Measurements from ENCODE around the gene CYGB. TPM values are rescaled to one million over a fixed set of nuclear protein-coding genes. Genes with fewer than 3 reads are reported as not detected.

CYGB gene
- total and polyA plus RNA-seq, 10 of the 15 experiments (the other 5 are each of a cell fraction or from before 2014, with no cell fraction given) = 0.34 TPM; not detected in 9

GRCh38 chr17:76557368-76558197 lies 20.1 kb upstream of the CYGB start:
- DNase-seq (ENCODE audit: low read depth, low spot score) = peak; percentile 82
- ATAC-seq = peak; percentile 85
- Histone ChIP-seq H3K4me3 (peak overlapping the region; percentile 74), H4K20me1 (ENCODE audit: control insufficient read depth, insufficient read depth) (peaks cover 3% of the 10 kb centered on the region; the same call in 1 of the 2 replicates), H3K9ac (ENCODE audit: control insufficient read depth, insufficient read depth, low read length) (peak overlapping the region; percentile 99), H3K4me1 (ENCODE audit: control insufficient read depth, insufficient read depth, low read length) (peaks cover 14% of the 10 kb centered on the region), H3K36me3 (ENCODE audit: control insufficient read depth in 2 of 2, insufficient read depth in 2 of 2, low read length in 1 of 2) (peaks cover 3 to 10% of the 10 kb centered on the region in 2 experiments; a peak in 3 of 4 replicates), H3K9me3 (replicated peaks; ENCODE audit: control insufficient read depth, insufficient read depth, low read length) (no peaks in the 10 kb centered on the region), H3K27me3 (replicated peaks in 1 of 2; ENCODE audit: control insufficient read depth in 2 of 2, insufficient read depth in 2 of 2, low read length in 1 of 2) (no peaks in the 10 kb centered on the region), H3K79me2 (ENCODE audit: control insufficient read depth, insufficient read depth, low read length) (peaks cover 59% of the 10 kb centered on the region), H3K27ac (ENCODE audit: control insufficient read depth, insufficient read depth) (peak overlapping the region; percentile 95), H3K4me2 (ENCODE audit: control insufficient read depth, insufficient read depth) (peak overlapping the region; percentile 94), H2AFZ (ENCODE audit: control insufficient read depth, low read depth, low read length) (peak overlapping the region; percentile 97)
- SMC1A ChIA-PET (ENCODE audit: uncharacterized antibody, unreplicated experiment) = interaction anchor here (0.5 to 7.2 kb wide), 24 partner anchors 8 to 204 kb away, joined by 3 to 87 read pairs (median 4); partner anchors contain the start of genes PRPSAP1, ST6GALNAC2 and UBE2O
- peak; percentile 90 for FAIRE-seq
- CTCF ChIA-PET = interaction anchor here (0.6 to 7.9 kb wide), 23 partner anchors 10 to 247 kb away, joined by 3 to 146 read pairs (median 5); partner anchors contain the start of gene AANAT
- POLR2A ChIA-PET = interaction anchor here (0.5 to 2.9 kb wide), 10 partner anchors 9 to 204 kb away, joined by 3 to 13 read pairs (median 3); no protein-coding TSS in a partner anchor
- in situ Hi-C loops (cut with MboI) = no loop called here
- BruUV-seq (replicated peaks) = TSS peak; percentile 85
- intact Hi-C loops (cut with micrococcal nuclease; ENCODE audit: unreplicated experiment) = loop anchor here (2.0 kb wide), 1 partner anchor 67 kb away; no protein-coding TSS in a partner anchor
- under 1% methylated on average over 55 of the region's 55 CpGs for WGBS (ENCODE audit: insufficient coverage, insufficient replicate concordance, low lambda C conversion rate, missing lambda C conversion rate)
- RAD21 ChIA-PET (ENCODE audit: unreplicated experiment) = interaction anchor here (0.7 to 4.2 kb wide), 8 partner anchors 8 to 124 kb away, joined by 3 to 33 read pairs (median 10); no protein-coding TSS in a partner anchor
- peak; percentile 97 for TF ChIP-seq SIX5 (IDR thresholded peaks at IDR 0.05; ENCODE audit: low read depth, low read length, severe bottlenecking)
- no peak for TF ChIP-seq NFXL1 (IDR thresholded peaks at IDR 0.05; ENCODE audit: borderline replicate concordance)
- TF ChIP-seq NR2C2 (IDR thresholded peaks at IDR 0.05; ENCODE audit: borderline replicate concordance, control insufficient read depth, insufficient read length, low read depth) = no peak
- TF ChIP-seq TCF3 (IDR thresholded peaks at IDR 0.05; ENCODE audit: borderline replicate concordance, insufficient read depth, low read depth, low read length) = 0 out of 2 replicates have a peak, but pooled peaks have one; percentile 34
- no peak for TF ChIP-seq EED (IDR thresholded peaks at IDR 0.05; ENCODE audit: low read depth)
- 0 out of 3 replicates have a peak, but pooled peaks of 1 of the 2 experiments have one; percentile 43 for TF ChIP-seq EGR1 (IDR thresholded peaks at IDR 0.05; ENCODE audit: borderline replicate concordance in 1 of 2, low read depth in 2 of 2, low read length in 2 of 2)
- TF ChIP-seq ZZZ3 (IDR thresholded peaks at IDR 0.05; ENCODE audit: control insufficient read depth, insufficient read length, low read depth) = no peak
- peak; percentile 98 for TF ChIP-seq POLR2A (IDR thresholded peaks at IDR 0.05; ENCODE audit: low read depth, low read length)
- TF ChIP-seq E2F4 (IDR thresholded peaks at IDR 0.05; ENCODE audit: low read depth, low read length) = no peak
- TF ChIP-seq FOXK2 (IDR thresholded peaks at IDR 0.05) = no peak
- TF ChIP-seq PKNOX1 (IDR thresholded peaks at IDR 0.05) = peak; percentile 60; the same call in 1 of the 2 replicates
- TF ChIP-seq USF2 (IDR thresholded peaks at IDR 0.05; ENCODE audit: borderline replicate concordance, low read depth, low read length) = no peak
- TF ChIP-seq MYC (IDR thresholded peaks at IDR 0.05; ENCODE audit: insufficient read depth, insufficient read length, insufficient replicate concordance, low read length, severe bottlenecking) = peak; percentile 97
- TF ChIP-seq ZSCAN29 (IDR thresholded peaks at IDR 0.05) = no peak
- no peak for TF ChIP-seq PBX3 (IDR thresholded peaks at IDR 0.05; ENCODE audit: insufficient replicate concordance, low read depth, low read length)
- TF ChIP-seq JUND (IDR thresholded peaks at IDR 0.05; ENCODE audit: low read depth, low read length) = no peak
- TF ChIP-seq SREBF2 (IDR thresholded peaks at IDR 0.05; ENCODE audit: low read length) = no peak
- TF ChIP-seq ZNF384 (IDR thresholded peaks at IDR 0.05; ENCODE audit: borderline replicate concordance, low read depth, low read length) = no peak
